HG02973 (cell line): ENCODE data around the gene NTF3.

Experiments used
- ATAC-seq: cut with Tn5 transposase; IDR thresholded peaks from one replicate; pipeline ENCODE4 v1.9.1; 2021; ENCODE audit warnings: moderate library complexity; ENCODE audit not compliant: unreplicated experiment

The NTF3 gene

GRCh38 chr12:5509557-5509956, 77.6 kb downstream of the NTF3 start:
- ATAC-seq = no peak

GRCh38 chr12:5510251-5510805, 78.4 kb downstream of the NTF3 start:
- no peak for ATAC-seq

GRCh38 chr12:5511256-5511643, 79.3 kb downstream of the NTF3 start:
- ATAC-seq = no peak

GRCh38 chr12:5511644-5512600, 80.0 kb downstream of the NTF3 start:
- ATAC-seq = no peak

GRCh38 chr12:5512601-5512970, 80.7 kb downstream of the NTF3 start:
- ATAC-seq = no peak

GRCh38 chr12:5513406-5513805, 81.5 kb downstream of the NTF3 start:
- ATAC-seq = no peak

- no peak for ATAC-seq
Measured at GRCh38 chr12:5514016-5514415, 82.1 kb downstream of the NTF3 start.

- ATAC-seq = no peak
Measured at GRCh38 chr12:5514545-5514944, 82.6 kb downstream of the NTF3 start.

GRCh38 chr12:5515458-5515857, 83.5 kb downstream of the NTF3 start:
- ATAC-seq = no peak

GRCh38 chr12:5516371-5517241, 84.7 kb downstream of the NTF3 start:
- no peak for ATAC-seq

GRCh38 chr12:5518584-5519365, 86.9 kb downstream of the NTF3 start:
- ATAC-seq = no peak

- ATAC-seq = no peak
Measured at GRCh38 chr12:5520037-5520436, 88.1 kb downstream of the NTF3 start.

- ATAC-seq = no peak
Measured at GRCh38 chr12:5520831-5521230, 88.9 kb downstream of the NTF3 start.

GRCh38 chr12:5521456-5522325, 89.8 kb downstream of the NTF3 start:
- no peak for ATAC-seq

GRCh38 chr12:5522432-5523335, 90.8 kb downstream of the NTF3 start:
- no peak for ATAC-seq

- no peak for ATAC-seq
Measured at GRCh38 chr12:5523396-5524115, 91.6 kb downstream of the NTF3 start.

GRCh38 chr12:5524116-5524768, 92.3 kb downstream of the NTF3 start:
- ATAC-seq = no peak
